HCT116 (cell line): ENCODE data around the gene SLC6A18.

Experiments
- CTCF ChIP-seq, 3 experiments: fragments of 200-600 bp in 1 of 3; sonication (generic) in 1 of 3; IDR thresholded peaks in 2 of 3; conservative IDR thresholded peaks in 1 of 3; 2 replicates each; pipeline ENCODE4 v1.5.1; 2012 to 2017; ENCODE audit warnings: low read depth in 2 of 3, low read length in 2 of 3, antibody characterized with exemption in 1 of 3, borderline replicate concordance in 1 of 3, control low read depth in 1 of 3, mild to moderate bottlenecking in 1 of 3, mixed read lengths in 1 of 3, mixed run types in 1 of 3, moderate library complexity in 1 of 3; ENCODE audit not compliant: insufficient read depth in 1 of 3
- EZH2phosphoT487 ChIP-seq: fragments of 200-600 bp; IDR thresholded peaks from 2 replicates; pipeline ENCODE4 v1.6.1; 2018; ENCODE audit warnings: antibody characterized with exemption, borderline replicate concordance
- MAX ChIP-seq: IDR thresholded peaks from 2 replicates; pipeline ENCODE4 v1.6.1; 2012
- POLR2A ChIP-seq: IDR thresholded peaks from 2 replicates; pipeline ENCODE4 v1.7.0; 2011; ENCODE audit warnings: borderline replicate concordance; ENCODE audit not compliant: insufficient read depth, insufficient read length; ENCODE audit errors: extremely low read depth
- POLR2AphosphoS5 ChIP-seq: IDR thresholded peaks from 2 replicates; pipeline ENCODE4 v1.6.1; 2011; ENCODE audit warnings: mild to moderate bottlenecking, low read depth, low read length, moderate library complexity
- SP1 ChIP-seq: IDR thresholded peaks from 2 replicates; pipeline ENCODE4 v1.6.1; 2012; ENCODE audit warnings: low read depth
- YY1 ChIP-seq: IDR thresholded peaks from 2 replicates; pipeline ENCODE4 v1.6.1; 2011; ENCODE audit warnings: low read length, low read depth, moderate library complexity, mild to moderate bottlenecking; ENCODE audit not compliant: insufficient replicate concordance; ENCODE audit errors: extremely low read depth

- TF ChIP-seq EZH2phosphoT487 (no peak), CTCF (IDR thresholded peaks at IDR 0.05 in 2 of 3, conservative IDR thresholded peaks at IDR 0.05 in 1 of 3; ENCODE audit: borderline replicate concordance in 1 of 3, insufficient read depth in 1 of 3, low read depth in 2 of 3, low read length in 2 of 3) (no peak), POLR2AphosphoS5 (no peak), SP1 (no peak), YY1 (no peak), POLR2A (no peak), MAX (no peak)
Measured at GRCh38 chr5:1280177-1281037, 55.2 kb downstream of the SLC6A18 start.
